ENCODE data around the gene DDX31.

DDX31 gene

DNA sequence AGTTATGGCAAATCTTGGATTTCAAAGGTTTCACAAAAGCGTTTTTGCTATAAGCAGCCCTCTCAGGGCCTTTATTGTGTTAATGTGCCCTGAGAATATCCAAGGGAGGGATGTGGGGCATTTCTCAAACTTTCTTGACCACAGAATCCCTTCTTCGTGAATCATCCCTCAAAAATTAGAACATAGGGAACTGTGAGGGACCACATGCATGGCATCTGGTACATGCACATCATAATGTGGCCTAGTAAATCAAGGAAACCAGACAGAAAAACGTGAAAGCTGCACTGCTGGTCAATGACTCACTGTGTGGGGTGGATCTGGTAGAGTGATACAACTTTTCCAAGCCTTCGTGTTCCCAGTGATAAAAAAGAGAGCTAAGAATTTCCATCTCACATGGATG is 22.4 kb downstream of the DDX31 start:
- no peak overlapping the region for H3K4me3 ChIP-seq (ENCODE audit: low read depth, low read length)
- DNase-seq (ENCODE audit: low read depth): no peak
- no peak for TF ChIP-seq CTCF (IDR thresholded peaks at IDR 0.05; ENCODE audit: low read depth, low read length, missing control alignments)

- no peak for DNase-seq (ENCODE audit: low read depth)
- H3K4me3 ChIP-seq (ENCODE audit: low read depth, low read length): no peak overlapping the region
- TF ChIP-seq CTCF (IDR thresholded peaks at IDR 0.05; ENCODE audit: low read depth, low read length, missing control alignments): no peak
These were observed 23.1 kb downstream of the DDX31 start for GRCh38 chr9:132646726-132647125.

DNA sequence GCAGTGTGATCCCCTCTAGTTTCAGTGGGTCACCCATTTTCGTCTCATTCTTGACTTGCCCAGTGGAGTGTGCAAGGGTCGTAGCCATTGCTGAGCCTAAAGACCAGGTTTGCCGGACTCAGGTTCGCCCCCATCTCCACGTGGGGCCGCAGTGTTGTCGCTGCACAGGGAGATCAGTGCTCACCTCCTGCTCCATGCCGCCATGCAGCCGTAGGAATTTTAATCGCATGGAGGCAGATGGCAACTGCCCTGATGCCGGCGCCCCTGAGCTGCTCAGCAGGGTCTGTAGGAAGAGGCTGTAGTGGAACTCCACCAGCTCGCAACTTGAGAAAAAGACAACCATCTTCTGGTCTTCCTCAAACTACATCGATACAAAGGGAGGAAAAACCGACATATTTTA is 24.1 kb downstream of the DDX31 start:
- no peak for TF ChIP-seq CTCF (IDR thresholded peaks at IDR 0.05; ENCODE audit: low read depth, low read length, missing control alignments)
- H3K4me3 ChIP-seq (ENCODE audit: low read depth, low read length): no peak overlapping the region
- no peak for DNase-seq (ENCODE audit: low read depth)

DNA sequence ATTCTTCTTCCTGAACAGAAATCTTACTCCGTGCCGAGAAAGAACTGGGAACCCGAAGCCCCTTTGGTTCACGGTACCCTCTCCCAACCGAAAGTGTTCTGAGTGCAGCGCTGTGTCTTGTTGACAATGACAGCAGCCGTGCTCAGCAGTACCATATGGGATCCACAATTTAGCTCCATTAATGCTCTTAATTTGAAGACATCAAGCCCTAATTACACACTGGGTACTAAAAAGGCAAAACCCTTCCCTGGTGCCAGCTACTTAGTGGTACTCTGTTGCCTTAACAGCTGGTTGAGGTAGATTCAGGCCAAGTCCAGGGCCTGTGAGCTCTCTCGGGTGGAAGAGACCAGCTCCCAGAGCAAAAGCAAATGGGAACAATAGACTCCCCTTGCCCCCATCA is 24.5 kb downstream of the DDX31 start:
- H3K4me3 ChIP-seq (ENCODE audit: low read depth, low read length): no peak overlapping the region
- no peak for TF ChIP-seq CTCF (IDR thresholded peaks at IDR 0.05; ENCODE audit: low read depth, low read length, missing control alignments)
- no peak for DNase-seq (ENCODE audit: low read depth)

DNA sequence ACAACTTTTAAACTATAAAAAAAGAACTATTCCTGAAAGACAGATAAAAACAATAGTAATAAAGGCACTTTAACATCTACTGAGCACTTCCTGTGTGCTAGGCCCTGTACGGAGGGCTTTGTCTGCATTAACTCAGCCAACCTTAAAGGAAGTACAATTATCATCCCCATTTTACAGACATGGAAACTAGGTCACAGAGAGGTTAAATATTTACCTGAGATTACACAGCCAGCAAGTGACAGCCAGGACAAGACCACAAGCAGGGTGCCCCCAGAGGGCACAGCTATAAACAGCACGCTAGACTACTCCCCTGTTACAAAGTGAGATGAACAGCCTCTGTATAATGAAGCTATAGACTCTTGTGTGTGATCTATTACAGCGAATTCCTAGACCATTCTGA is 25.5 kb downstream of the DDX31 start:
- TF ChIP-seq CTCF (IDR thresholded peaks at IDR 0.05; ENCODE audit: low read depth, low read length, missing control alignments): peak; percentile 46
- no peak overlapping the region for H3K4me3 ChIP-seq (ENCODE audit: low read depth, low read length)
- DNase-seq (ENCODE audit: low read depth): no peak

DNA sequence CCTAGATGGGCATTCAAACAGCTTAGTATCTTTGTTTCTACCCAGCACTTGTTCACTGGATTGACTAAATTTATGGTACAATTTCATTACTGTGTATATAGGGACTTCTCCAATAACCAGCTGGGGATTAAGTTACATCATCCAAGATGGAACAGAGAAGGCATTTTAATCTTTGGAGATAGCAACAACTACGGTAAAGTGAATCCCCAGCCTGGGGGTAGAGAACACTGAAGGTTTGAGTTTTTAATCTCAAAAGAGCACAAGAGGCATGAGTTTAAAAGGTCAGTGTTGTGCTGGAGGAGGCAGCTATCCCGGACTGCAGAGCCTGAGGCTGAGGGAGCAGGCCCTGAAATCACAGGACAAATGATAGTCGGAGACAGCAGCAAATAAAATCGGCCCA is 28.6 kb downstream of the DDX31 start:
- no peak overlapping the region for H3K4me3 ChIP-seq (ENCODE audit: low read depth, low read length)
- no peak for TF ChIP-seq CTCF (IDR thresholded peaks at IDR 0.05; ENCODE audit: low read depth, low read length, missing control alignments)
- no peak for DNase-seq (ENCODE audit: low read depth)

GRCh38 chr9:132639322-132639721 is 30.5 kb downstream of the DDX31 start:
- TF ChIP-seq CTCF (IDR thresholded peaks at IDR 0.05; ENCODE audit: low read depth, low read length, missing control alignments): no peak
- no peak overlapping the region for H3K4me3 ChIP-seq (ENCODE audit: low read depth, low read length)
- DNase-seq (ENCODE audit: low read depth): no peak

All from GM12864 (cell line).